Measurements from ENCODE around the gene TEX22. TPM values are rescaled to one million over a fixed set of nuclear protein-coding genes. Genes with fewer than 3 reads are reported as not detected.

Gene TEX22
- polyA plus RNA-seq, 3 donors = 1.2 to 3.9 (median 1.6) TPM

DNA sequence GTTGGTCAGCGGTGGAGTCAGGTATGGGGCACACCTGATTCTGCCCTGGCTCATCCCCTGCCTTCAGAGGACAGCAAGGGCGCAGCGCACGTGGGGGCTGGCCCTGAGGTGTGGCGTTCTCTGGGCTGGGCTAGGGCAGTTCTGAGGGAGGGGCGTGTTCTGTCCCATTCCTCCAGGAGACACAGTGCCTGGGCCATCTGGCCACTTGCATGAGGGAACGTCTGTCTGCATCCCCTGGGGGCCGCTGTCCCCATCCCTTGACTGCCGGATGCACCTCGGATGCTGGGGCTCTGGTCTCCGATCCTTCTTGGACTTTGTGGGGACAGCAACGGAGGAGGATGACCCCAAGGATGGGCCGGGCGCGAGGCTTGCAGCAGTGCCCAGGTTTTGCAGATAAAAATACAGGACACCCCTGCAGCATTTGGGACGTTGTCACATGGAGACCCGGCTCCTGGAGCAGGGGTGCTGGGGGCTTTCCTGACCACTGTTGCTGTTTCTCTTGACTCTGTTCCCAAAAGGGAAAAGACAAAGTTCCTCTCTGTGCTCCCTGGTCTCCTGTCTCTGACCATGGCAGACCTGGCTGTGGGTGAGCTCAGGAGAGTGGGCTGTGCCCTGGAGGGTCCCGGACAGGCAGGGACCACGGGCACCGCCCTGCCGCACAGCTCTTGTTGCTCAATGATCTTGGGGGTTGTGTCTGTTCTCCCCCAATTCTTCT lies 28.2 kb downstream of the TEX22 start:
- DNase-seq (ENCODE audit: extremely low read depth in 1 of 11, low read depth in 9 of 11, low spot score in 4 of 11) = no peak

DNA sequence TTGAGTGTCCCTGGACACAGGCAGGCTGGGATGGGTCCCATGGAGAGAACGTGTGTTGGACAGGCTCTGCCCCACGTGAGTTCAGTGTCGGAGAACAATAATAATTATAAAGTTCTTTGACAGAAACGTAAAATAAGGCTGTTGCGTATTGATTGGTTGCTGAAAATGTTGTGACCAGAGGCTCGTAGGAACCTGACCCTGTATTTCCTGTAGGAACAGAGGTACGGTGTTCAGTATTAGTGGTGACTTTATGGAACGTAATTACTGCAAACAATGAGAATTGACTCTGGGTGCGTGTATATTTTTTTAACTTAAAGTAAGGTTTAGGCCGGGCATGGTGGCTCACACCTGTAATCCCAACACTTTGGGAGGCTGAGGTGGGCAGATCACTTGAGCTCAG lies 29.1 kb downstream of the TEX22 start:
- no peak for DNase-seq (ENCODE audit: extremely low read depth in 1 of 11, low read depth in 9 of 11, low spot score in 4 of 11)

DNA sequence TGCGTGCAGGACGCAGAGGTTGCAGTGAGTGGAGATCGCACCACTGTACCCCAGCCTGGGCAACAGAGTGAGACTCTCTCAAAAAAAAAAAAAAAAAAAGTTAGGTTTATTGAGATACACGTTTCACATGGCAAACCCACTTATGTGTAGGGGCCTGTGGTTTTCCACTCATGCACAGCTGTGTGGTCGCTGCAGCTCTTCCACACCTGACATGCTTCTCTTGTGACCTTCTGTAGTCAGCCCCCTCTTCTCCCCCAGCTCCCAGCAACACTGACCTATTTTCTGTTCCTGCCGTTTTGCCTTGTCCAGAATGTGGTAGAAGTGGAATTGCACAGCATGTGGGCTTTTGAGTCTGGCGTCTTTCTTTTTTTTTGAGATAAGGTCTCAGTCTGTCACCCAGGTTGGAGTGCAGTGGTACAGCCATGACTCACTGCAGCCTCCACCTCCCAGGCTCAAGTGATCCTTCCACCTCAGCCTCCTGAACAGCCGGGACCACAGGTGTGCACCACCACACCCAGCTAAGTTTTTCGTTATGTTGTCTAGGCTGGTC lies 29.7 kb downstream of the TEX22 start:
- no peak for DNase-seq (ENCODE audit: extremely low read depth in 1 of 11, low read depth in 9 of 11, low spot score in 4 of 11)

DNA sequence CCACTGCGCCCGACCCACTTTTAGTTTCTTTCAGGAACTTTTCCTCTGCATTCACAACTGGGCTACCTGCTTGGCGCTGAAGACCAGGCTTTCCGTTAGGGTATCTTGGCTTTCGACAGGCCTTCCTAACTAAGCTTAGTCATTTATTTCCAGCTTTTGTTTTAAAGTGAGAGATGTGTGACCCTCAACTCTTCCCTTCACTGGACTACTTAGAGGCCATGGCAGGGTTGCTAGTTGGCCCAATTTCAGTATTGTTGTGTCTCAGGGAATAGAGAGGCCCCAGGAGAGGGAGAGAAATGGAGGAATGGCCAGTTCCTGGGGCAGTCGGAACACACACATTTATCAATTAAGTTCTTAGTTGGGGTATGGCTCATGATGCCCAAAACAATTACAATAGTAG lies 31.7 kb downstream of the TEX22 start:
- DNase-seq (ENCODE audit: extremely low read depth in 1 of 11, low read depth in 9 of 11, low spot score in 4 of 11) = no peak

DNA sequence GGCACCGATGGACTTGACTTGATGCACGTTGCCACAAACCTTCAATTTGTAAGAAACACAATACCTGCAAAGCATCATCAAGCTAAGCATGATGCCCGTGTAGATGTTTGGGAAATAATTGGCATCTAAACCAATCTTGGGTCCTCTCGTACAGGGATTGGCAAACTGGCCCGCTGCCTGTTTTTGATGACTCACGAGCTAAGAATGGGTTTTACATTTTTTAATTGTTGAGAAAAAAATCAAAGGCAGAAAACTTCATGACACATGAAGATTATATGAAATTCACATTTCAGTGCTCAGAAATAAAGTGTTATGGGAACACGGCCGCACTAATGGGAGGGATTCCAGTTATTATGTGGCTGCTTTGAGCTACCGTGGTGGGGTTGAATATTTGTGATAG lies 32.2 kb downstream of the TEX22 start:
- no peak for DNase-seq (ENCODE audit: extremely low read depth in 1 of 11, low read depth in 9 of 11, low spot score in 4 of 11)

DNA sequence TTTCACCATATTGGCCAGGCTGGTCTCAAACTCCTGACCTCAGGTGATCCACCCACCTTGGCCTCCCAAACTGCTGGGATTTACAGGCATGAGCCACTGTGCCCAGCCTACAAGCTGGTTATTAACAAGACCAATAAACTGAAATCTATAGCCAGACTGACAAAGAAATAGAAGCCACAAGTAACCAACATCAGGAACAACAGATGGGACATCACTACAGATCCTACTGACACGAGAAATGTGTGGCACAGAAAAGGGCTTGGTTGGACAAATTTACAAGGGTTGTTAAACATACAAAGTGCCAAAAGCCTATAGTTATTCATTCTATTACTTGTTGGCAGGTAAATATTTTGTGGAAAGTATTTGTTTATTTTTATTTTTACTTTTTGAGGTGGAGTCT lies 32.9 kb downstream of the TEX22 start:
- no peak for DNase-seq (ENCODE audit: extremely low read depth in 1 of 11, low read depth in 9 of 11, low spot score in 4 of 11)

DNA sequence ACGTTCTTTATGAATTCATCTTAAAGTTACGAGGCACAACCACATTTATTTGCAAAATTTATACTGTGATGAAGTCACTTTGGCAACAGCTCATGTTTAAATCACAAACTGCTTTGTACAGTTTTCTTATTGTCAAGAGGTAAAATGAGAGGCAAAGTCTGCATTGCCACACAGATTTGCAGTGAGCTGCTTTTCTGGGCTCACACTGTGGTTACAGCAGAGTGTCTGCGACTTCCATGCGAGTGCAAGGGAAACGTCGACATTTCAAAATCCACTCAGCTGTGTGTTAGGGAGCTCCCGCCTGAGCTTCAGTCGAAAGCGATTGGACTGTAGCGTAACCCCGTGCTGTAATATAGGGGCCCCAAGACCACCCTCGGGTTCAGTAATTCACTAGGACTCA lies 34.3 kb downstream of the TEX22 start:
- no peak for DNase-seq (ENCODE audit: extremely low read depth in 1 of 11, low read depth in 9 of 11, low spot score in 4 of 11)

DNA sequence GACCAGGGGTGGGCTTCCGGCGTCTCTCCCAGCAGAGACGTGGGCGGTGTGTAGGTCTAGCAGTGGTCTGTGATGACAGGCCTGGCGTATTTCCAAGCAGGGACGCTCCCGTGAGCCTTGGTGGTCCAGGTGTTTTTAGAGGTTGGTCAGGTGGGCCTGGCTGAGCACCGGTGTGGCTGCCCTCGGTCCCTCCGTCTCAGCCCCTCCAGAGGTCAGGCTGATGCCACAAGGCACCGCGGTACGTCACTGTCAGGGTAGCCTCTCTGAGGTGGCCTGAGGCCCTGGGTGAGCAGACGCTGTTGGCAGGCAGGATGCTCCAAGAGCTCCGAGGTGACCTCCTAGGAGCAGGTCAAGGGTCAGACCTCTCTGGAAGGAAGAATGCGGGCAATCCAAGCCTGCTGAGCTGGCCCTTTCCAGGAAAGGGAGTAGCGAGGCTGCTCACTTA lies 34.8 kb downstream of the TEX22 start:
- no peak for DNase-seq (ENCODE audit: extremely low read depth in 1 of 11, low read depth in 9 of 11, low spot score in 4 of 11)

DNA sequence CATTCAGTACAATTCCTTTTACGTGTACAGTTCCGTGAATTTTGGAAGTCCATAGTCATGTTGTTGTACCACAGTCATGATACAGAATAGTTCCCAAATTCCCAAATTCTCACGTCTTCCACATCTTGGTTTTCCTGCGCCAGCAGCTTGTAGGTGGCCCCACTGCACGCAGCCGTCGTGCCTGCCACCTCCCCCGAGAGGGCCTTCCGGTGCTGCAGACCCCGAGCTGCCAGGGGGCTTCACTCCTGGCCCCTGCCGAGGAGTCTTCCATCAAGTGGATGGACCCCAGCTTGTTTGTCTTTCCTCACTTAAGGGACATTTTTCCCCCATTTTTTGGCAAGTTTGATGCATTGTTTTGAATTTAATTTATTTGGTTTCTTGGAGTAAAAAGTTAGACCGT lies 38.1 kb downstream of the TEX22 start:
- DNase-seq (ENCODE audit: extremely low read depth in 1 of 11, low read depth in 9 of 11, low spot score in 4 of 11) = no peak

DNA sequence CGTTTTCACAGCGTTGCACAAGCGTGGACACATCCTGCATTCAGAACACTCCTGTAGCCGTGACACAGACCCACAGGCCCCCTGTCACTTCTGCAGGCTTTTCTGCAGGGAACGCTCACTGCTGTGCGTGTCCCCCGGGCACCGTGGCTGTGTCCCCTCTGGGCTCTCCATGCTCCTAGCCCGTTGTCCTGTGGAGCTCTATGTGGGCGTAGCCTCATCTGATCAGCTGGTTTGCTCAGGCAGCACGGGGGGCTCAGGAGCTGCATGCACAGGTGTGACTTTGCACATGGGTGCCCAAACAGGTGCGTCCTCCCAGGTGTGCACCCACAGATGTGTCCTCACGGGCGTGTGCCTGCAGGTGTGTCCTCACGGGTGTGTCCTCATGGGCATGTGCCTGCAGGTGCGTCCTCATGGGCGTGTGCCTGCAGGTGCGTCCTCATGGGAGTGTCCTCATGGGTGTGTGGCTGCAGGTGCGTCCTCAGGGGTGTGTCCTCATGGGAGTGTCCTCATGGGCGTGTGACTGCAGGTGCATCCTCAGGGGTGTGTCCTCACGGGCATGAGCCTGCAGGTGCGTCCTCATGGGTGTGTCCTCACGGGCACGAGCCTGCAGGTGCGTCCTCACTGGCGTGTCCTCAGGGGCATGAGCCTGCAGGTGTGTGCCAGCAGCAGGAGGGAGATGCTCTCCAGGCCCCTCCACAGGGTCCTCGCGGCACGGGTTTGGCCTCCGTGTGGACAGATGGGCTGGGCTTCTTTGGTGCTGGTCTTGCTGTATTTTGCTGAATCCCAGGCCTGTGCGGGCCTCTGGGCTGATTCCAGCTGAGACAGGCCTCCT lies 38.8 kb downstream of the TEX22 start:
- DNase-seq (ENCODE audit: extremely low read depth in 1 of 11, low read depth in 9 of 11, low spot score in 4 of 11) = no peak

DNA sequence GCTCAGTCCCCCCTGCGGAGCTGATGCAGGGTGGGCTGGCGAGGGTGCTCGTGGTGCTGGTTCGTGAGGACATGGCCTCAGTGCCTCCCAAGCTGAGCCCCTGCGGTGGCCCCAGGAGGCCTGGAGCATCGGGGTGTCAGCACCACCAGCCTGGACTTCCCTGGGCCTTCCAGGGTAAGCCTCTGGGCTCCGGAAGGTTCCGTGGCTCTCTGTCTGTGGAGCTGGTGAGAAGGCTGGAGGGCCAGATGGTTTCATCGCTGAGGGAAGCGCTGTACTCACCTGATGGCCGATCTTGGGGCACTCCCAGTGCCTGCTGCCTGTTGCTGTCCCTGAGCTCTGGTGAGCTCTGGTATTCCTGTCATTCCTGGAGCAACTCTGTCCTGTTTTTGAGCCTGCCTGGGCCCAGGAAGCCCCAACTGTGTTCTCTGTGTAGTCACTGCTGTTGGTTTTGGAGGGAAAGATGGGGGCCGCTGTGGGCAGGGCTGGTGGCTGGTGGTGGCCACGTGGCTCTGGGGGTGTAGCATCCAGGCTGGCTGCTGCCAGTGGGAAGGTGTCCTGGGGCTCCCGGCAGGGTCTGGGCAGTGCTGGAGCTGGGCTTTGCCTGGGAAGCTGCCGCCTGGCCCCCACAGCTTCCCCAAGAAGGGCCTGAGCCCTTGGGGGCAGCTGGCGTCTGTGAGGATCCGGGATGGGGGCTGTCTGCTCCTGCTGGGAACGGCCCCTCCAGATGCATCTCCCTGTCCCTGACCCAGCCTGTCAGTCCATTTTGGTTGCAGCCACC lies 39.6 kb downstream of the TEX22 start:
- no peak for DNase-seq (ENCODE audit: extremely low read depth in 1 of 11, low read depth in 9 of 11, low spot score in 4 of 11)

DNA sequence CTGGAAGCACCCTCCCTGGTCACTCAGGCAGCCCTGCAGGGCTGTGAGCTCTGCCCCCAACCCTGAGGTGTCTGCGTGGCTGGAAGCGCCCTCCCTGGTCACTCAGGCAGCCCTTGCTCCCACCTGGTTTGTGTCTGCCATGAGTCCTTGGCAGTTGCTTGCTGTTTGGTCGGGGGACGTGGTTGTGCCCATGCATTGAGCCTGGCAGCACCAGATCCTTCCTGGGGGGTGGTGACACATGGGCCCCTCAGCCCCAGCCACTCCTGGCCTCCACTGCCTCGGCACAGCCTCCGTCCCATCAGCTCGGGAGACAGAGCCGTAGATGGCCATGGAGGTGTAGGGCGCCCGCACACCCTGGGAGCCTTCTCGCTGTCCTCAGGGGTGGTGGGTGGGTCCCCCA lies 40.8 kb downstream of the TEX22 start:
- DNase-seq (ENCODE audit: extremely low read depth in 1 of 11, low read depth in 9 of 11, low spot score in 4 of 11) = no peak

DNA sequence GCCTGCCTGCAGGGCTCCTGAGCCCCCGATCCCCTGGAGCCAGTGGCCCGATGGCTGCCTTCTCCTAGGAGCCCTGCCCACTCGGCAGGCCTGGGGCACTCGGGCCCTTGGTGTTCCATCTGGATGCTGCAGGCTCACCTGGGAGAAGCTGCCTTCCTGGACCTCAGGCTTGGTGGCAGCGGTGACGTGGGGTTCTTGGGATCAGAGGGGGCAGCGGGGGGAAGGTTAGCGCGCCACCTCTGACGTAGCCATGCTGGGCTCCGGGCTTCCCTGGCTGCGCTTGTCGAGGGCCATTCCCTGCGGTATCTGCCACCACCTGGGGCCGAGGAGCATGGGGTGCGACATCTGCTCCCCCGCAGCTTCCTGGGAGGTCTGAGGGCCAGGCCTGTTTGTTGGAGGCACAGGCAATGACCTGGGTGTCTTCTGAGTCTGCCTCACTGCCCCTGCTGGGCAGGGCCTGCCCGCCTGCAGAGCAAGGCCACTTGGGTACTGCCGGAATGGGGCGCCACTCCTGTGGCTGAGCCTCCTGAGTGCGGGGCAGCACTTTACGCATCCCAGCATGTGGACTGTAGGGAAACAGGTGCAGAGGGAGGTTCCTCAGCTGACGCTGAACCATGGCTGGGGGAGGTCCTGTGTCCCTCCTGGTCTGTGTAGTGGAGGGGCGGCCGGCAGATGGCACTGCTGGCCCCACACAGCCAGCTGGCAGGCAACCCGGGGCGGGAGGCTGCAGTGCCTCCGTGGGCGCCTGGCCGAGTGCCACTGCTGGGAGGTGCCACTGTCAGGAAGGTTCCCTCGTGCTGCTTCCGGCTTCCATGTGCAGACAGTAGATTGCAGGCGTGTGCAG lies 41.6 kb downstream of the TEX22 start:
- no peak for DNase-seq (ENCODE audit: extremely low read depth in 1 of 11, low read depth in 9 of 11, low spot score in 4 of 11)

DNA sequence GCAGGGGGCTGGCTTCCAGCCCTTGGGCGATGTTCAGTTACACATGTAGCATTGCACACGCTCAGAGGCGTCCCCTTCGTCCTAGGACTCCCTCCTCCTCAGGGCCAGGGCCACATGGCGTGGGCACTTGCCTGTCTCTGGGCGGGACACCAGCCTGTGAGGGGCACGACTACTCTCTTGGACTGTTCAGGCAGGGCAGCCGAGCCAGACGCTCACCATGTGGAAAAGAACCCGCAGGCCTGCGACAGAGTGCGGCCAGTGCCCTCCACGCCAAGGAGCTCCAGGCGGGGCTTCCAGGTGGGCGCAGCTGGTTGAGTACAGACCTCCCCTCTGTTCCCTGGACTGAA lies 42.2 kb downstream of the TEX22 start:
- DNase-seq (ENCODE audit: extremely low read depth in 1 of 11, low read depth in 9 of 11, low spot score in 4 of 11) = no peak

DNA sequence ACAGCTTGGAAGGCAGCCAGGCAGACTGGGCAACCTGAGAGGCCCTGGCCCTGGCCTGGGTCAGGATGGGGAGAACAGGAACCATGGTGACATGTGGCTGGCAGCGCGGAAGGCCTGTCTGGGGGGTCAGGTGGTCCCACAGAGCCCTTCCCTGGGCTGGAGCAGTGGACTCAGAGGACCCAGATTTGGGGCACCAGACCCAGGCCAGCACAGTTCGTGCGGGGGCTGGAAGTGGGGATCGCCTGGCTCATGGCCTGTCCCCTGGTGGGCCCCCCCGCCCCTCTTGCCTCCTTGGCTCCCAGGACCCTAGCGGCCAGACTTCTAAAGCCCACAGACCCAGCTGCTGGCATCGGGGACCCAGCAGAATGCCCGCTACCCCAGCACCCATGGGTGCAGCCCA lies 42.7 kb downstream of the TEX22 start:
- DNase-seq (ENCODE audit: extremely low read depth in 1 of 11, low read depth in 9 of 11, low spot score in 4 of 11) = no peak

DNA sequence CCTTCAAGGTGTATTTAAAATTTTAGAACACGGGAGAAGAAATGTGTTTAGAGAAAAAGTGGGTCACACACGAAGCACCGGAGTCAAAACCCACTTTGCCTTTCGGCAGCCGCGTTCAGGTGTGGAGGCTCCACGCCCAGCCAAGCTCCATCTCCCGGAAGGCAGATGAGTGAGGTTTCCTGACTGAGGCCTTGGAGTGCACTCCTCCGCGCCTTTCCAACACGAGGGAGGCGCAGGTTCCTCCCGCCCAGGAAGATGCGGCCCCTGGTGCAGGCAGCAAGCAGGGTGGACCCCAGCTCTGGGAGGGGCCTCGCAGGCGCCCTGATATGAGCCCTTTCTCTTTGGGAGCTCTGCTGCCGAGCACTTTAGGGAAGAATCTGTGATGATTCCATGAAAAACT lies 43.8 kb downstream of the TEX22 start:
- no peak for DNase-seq (ENCODE audit: extremely low read depth in 1 of 11, low read depth in 9 of 11, low spot score in 4 of 11)

DNA sequence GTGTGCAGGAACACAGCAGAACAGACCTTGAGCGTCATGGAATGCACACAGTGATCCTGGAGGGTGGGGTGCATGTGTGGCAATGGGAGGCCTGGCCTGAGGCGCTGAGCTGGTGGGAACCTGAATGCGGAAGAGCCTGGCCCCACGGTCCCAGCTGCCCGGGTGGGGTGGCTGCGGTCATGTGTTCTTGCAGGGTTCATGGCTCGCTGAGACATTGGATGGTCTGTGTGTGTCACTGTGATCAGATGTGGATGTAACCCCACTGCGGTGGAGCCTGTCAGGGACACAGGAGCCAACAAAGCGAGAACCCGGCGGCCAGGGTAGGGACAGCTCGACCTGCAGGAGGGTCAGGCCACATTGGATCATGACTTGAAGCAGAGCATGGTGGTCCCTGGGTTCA lies 44.5 kb downstream of the TEX22 start:
- DNase-seq (ENCODE audit: extremely low read depth in 1 of 11, low read depth in 9 of 11, low spot score in 4 of 11) = no peak

DNA sequence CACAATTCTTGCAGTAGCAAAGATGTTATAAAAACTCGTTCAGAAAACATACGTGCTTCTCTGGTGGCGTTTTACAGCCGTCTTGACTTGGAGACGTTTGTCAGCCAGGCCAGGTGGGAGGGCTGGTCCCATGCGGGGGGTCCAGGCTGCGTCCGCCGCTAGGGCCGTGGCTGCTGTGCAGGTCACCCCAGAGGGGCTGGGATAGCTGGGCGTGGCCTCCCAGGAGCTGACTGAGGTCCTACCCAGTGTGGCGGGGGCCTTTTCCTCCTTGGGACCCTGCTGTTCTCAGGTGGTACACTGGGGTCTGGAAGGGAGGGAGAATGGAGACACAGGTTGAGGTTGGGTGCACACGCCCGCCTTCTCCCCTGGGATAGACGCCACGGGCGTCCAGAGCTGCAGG lies 46.5 kb downstream of the TEX22 start:
- DNase-seq (ENCODE audit: extremely low read depth in 1 of 11, low read depth in 9 of 11, low spot score in 4 of 11) = no peak

DNA sequence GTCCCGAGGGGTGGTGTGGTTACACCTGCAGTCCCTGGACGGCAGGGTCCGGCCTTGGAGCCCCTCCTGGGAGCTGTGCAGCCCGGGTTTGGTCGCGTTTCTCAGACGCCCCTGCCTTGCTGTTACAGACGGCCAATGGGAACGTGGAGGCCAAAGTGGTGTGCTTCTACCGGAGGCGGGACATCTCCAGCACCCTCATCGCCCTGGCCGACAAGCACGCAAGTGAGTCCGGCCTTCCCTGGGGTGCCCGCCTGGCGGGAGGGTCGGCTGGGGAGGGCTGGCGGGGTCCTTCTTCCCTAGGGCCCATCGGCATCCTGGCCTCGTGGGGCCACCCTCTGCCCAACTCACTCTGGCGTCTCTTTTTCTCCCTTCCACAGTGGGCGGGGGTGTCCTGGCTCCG lies 47.0 kb downstream of the TEX22 start:
- DNase-seq (ENCODE audit: extremely low read depth in 1 of 11, low read depth in 9 of 11, low spot score in 4 of 11) = no peak
